K562 (cell line): ENCODE results near the gene FAM209A. TPM values are rescaled to one million over a fixed set of nuclear protein-coding genes. Genes with fewer than 3 reads are reported as not detected.
A peak's percentile ranks its signal among the peaks of the same experiment; 100 is the strongest.

Source experiments
- ATAC-seq: fragments of 200-7000 bp; cut with Tn5 transposase; 3 replicates; pipeline ENCODE4 v1.9.1; 2020; ENCODE audit warnings: moderate library complexity
- BruUV-seq: library from RNA; stranded (reverse); fragments of 400-500 nt; replicated peaks from 2 replicates; lab custom pipeline; 2021; lab: Mats Ljungman, UMichigan
- CTCF ChIA-PET: fragments of 300-600 bp; formaldehyde crosslinking; extraction: SDS; loops from one replicate; lab custom pipeline; 2021; ENCODE audit warnings: low intra/inter-chr PET ratio; lab: Yijun Ruan, JAX
- POLR2A ChIA-PET: fragments of 300-600, 350-650 bp; sonication (Branson Sonifier 250); formaldehyde crosslinking; extraction: SDS; loops from one replicate; lab custom pipeline; 2021; ENCODE audit warnings: antibody characterized with exemption, inconsistent platforms; lab: Yijun Ruan, JAX
- DNase-seq, 4 experiments: peaks; one replicate each; pipeline versions ENCODE4 v3.0.0 to v3.0.0-alpha.2; 2011 to 2018; ENCODE audit warnings: low spot score in 3 of 4, mixed read lengths in 3 of 4; ENCODE audit errors: extremely low read depth in 1 of 4
- FAIRE-seq: peaks from 2 replicates; lab custom pipeline; 2011; peaks lifted over from hg19 to GRCh38; lab: Jason Lieb, UNC
- H2AFZ ChIP-seq: 2 replicates; pipeline ENCODE4 v1.6.0; 2011; ENCODE audit warnings: low read depth, low read length, control low read depth, inconsistent platforms
- H3K27ac ChIP-seq: fragments of 200-600 bp; 3 replicates; pipeline ENCODE4 v1.8.0; 2011; ENCODE audit warnings: low read depth, mild to moderate bottlenecking, control low read depth, inconsistent platforms, low read length, moderate library complexity, mixed read lengths; ENCODE audit errors: extremely low read depth
- H3K27me3 ChIP-seq, 2 experiments: fragments of 300-600 bp in 1 of 2; 2 replicates in 1 of 2; 3 replicates in 1 of 2; pipeline versions ENCODE4 v1.6.0 to v1.8.0; 2011; ENCODE audit warnings: inconsistent platforms in 2 of 2, low read length in 2 of 2, mild to moderate bottlenecking in 1 of 2, mixed read lengths in 1 of 2, moderate library complexity in 1 of 2; ENCODE audit not compliant: control insufficient read depth in 2 of 2, insufficient read depth in 2 of 2
- H3K36me3 ChIP-seq: fragments of 300-600 bp; 3 replicates; pipeline ENCODE4 v1.8.0; 2011; ENCODE audit warnings: mild to moderate bottlenecking, low read length, inconsistent platforms; ENCODE audit not compliant: control insufficient read depth, insufficient read depth
- H3K4me1 ChIP-seq, 2 experiments: fragments of 200-600 bp in 1 of 2; replicated peaks in 1 of 2; 2 replicates in 1 of 2; 3 replicates in 1 of 2; pipeline versions ENCODE4 v1.5.1 to v1.8.0; 2011; ENCODE audit warnings: inconsistent platforms in 2 of 2, low read length in 2 of 2, mild to moderate bottlenecking in 1 of 2, mixed read lengths in 1 of 2, moderate library complexity in 1 of 2; ENCODE audit not compliant: control insufficient read depth in 2 of 2, insufficient read depth in 2 of 2
- H3K4me2 ChIP-seq: 2 replicates; pipeline ENCODE4 v1.6.1; 2011; ENCODE audit warnings: low read length, control low read depth, inconsistent platforms, mixed read lengths; ENCODE audit not compliant: insufficient read depth
- H3K4me3 ChIP-seq: fragments of 200-600 bp; sonication (generic), shearing (Covaris generic); 2 replicates; pipeline ENCODE4 v1.5.1; 2016; ENCODE audit warnings: control low read depth, inconsistent platforms
- H3K79me2 ChIP-seq: fragments of 200-600 bp; 3 replicates; pipeline ENCODE4 v1.8.0; 2011; ENCODE audit warnings: low read length, inconsistent platforms; ENCODE audit not compliant: control insufficient read depth, insufficient read depth
- H3K9ac ChIP-seq, 2 experiments: 2 replicates each; pipeline versions ENCODE4 v1.6.0 to v1.6.1; 2011; ENCODE audit warnings: low read depth in 2 of 2, low read length in 2 of 2, control low read depth in 1 of 2, inconsistent platforms in 1 of 2, mild to moderate bottlenecking in 1 of 2, mixed read lengths in 1 of 2; ENCODE audit not compliant: insufficient read depth in 1 of 2
- H3K9me1 ChIP-seq: one replicate; pipeline ENCODE4 v1.6.0; 2011; ENCODE audit warnings: inconsistent platforms, mild to moderate bottlenecking, low read length, moderate library complexity; ENCODE audit not compliant: control insufficient read depth, insufficient read depth
- H3K9me3 ChIP-seq: replicated peaks from 2 replicates; pipeline ENCODE4 v1.5.1; 2011; ENCODE audit warnings: low read depth, low read length, inconsistent platforms; ENCODE audit not compliant: control insufficient read depth, insufficient read depth
- H4K20me1 ChIP-seq: replicated peaks from 2 replicates; pipeline ENCODE4 v1.6.1; 2011; ENCODE audit warnings: low read length, inconsistent platforms, mixed read lengths; ENCODE audit not compliant: control insufficient read depth, insufficient read depth
- CEBPB ChIP-seq: fragments of 450-650 bp; IDR thresholded peaks from 2 replicates; pipeline ENCODE4 v1.6.1; 2016; ENCODE audit warnings: missing genetic modification characterization, missing compliant biosample characterization
- CEBPG ChIP-seq, 3 experiments: fragments of 200-800 bp in 1 of 3; sonication (Bioruptor generic) in 1 of 3; sonication (generic) in 1 of 3; formaldehyde crosslinking in 1 of 3; IDR thresholded peaks in 2 of 3; conservative IDR thresholded peaks in 1 of 3; 2 replicates each; pipeline versions ENCODE4 v1.6.1 to v1.8.0; 2016 to 2022; ENCODE audit warnings: missing compliant biosample characterization in 2 of 3, missing genetic modification characterization in 2 of 3, mild to moderate bottlenecking in 1 of 3, missing genetic modification reagents in 1 of 3
- CREB1 ChIP-seq, 2 experiments: sonication (generic) in 1 of 2; formaldehyde crosslinking in 1 of 2; IDR thresholded peaks; 2 replicates each; pipeline versions ENCODE4 v1.6.1 to v1.8.0; 2012 to 2022; ENCODE audit warnings: inconsistent platforms in 1 of 2, mild to moderate bottlenecking in 1 of 2, missing genetic modification reagents in 1 of 2, moderate library complexity in 1 of 2
- CREBBP ChIP-seq: IDR thresholded peaks from one replicate; pipeline ENCODE4 v1.6.1; 2012; ENCODE audit warnings: low read depth, mild to moderate bottlenecking, control low read depth, inconsistent platforms, low read length
- CTCF ChIP-seq, 3 experiments: IDR thresholded peaks in 2 of 3; conservative IDR thresholded peaks in 1 of 3; 2 replicates each; pipeline ENCODE4 v1.5.1; 2011 to 2012; ENCODE audit warnings: low read length in 3 of 3, mild to moderate bottlenecking in 3 of 3, control low read depth in 2 of 3, improper control_type of control experiment in 1 of 3, inconsistent platforms in 1 of 3, low read depth in 1 of 3, mixed read lengths in 1 of 3, moderate library complexity in 1 of 3; ENCODE audit not compliant: insufficient read depth in 2 of 3
- HES1 ChIP-seq: fragments of 450-650 bp; IDR thresholded peaks from 2 replicates; pipeline ENCODE4 v1.6.1; 2016; ENCODE audit warnings: low read depth, mild to moderate bottlenecking, moderate library complexity
- KLF6 ChIP-seq: fragments of 250-450 bp; sonication (Bioruptor Pico); IDR thresholded peaks from 2 replicates; pipeline ENCODE4 v1.4.0; 2020; ENCODE audit warnings: mild to moderate bottlenecking, moderate library complexity, borderline replicate concordance
- NELFE ChIP-seq: IDR thresholded peaks from 2 replicates; pipeline ENCODE4 v1.6.1; 2011; ENCODE audit warnings: mild to moderate bottlenecking; ENCODE audit not compliant: insufficient read depth, insufficient read length
- SREBF2 ChIP-seq: sonication (generic); formaldehyde crosslinking; IDR thresholded peaks from 2 replicates; pipeline ENCODE4 v1.4.0; 2020; ENCODE audit warnings: mild to moderate bottlenecking, missing genetic modification reagents
- TRIM28 ChIP-seq: fragments of 450-650 bp; IDR thresholded peaks from 2 replicates; pipeline ENCODE4 v1.6.1; 2017
- ZNF134 ChIP-seq: fragments of 250-450 bp; sonication (Bioruptor Pico); conservative IDR thresholded peaks from 2 replicates; pipeline ENCODE4 v1.4.0; 2020
- ZNF740 ChIP-seq, 3 experiments: fragments of 200-800 bp in 1 of 3; sonication (Bioruptor generic) in 1 of 3; sonication (generic) in 1 of 3; formaldehyde crosslinking in 1 of 3; IDR thresholded peaks; 2 replicates each; pipeline versions ENCODE4 v1.6.1 to v1.8.0; 2016 to 2022; ENCODE audit warnings: mild to moderate bottlenecking in 2 of 3, missing compliant biosample characterization in 2 of 3, missing genetic modification characterization in 2 of 3, missing genetic modification reagents in 1 of 3
- WGBS: fragments of 100-300 bp; shearing (Covaris generic); methylation state at CpG from one replicate; pipeline ENCODE4 v1.1.6; 2016; ENCODE audit warnings: low coverage, mixed read lengths; ENCODE audit not compliant: insufficient coverage; ENCODE audit errors: missing lambda C conversion rate; 5-methylcytosine and 5-hydroxymethylcytosine counted together
- in situ Hi-C: fragments of 300-500 bp; cut with MboI; formaldehyde crosslinking; loops from 4 replicates; pipeline ENCODE4 v1.15.0; 2018; ENCODE audit warnings: inconsistent platforms, mixed read lengths
- intact Hi-C: fragments of 100-400 bp; cut with micrococcal nuclease; formaldehyde crosslinking; loops from 2 replicates; pipeline ENCODE4 v1.14.2; 2022
- polyA plus RNA-seq, 8 experiments: library from polyadenylated mRNA; depleted of rRNA in 4 of 8; stranded (reverse) in 5 of 8; unstranded in 3 of 8; fragments of >200 nt; fragmentation: Nextera tagmentation in 2 of 8; fragmentation: Illumina TruSeq in 1 of 8; extraction: Ambion mirVana in 2 of 8; extraction: Trizol in 1 of 8; gene quantifications; 2 replicates each; pipeline versions ENCODE4 v1.2.1 to v1.2.3, GENCODE V29; 2011 to 2014; ENCODE audit warnings: inconsistent platforms in 1 of 8, missing spikeins in 1 of 8
- total RNA-seq, 7 experiments: library from RNA; depleted of rRNA in 6 of 7; stranded (reverse); fragments of >200 nt in 6 of 7; fragmentation: Illumina TruSeq in 2 of 7; extraction: Trizol in 2 of 7; gene quantifications; 2 replicates each; pipeline versions ENCODE4 v1.2.1 to v1.2.3, GENCODE V29; 2011 to 2021; ENCODE audit warnings: low replicate concordance in 1 of 7

The FAM209A gene
- total and polyA plus RNA-seq, 9 of the 15 experiments (the other 6 are each of a cell fraction or from before 2014, with no cell fraction given) = 0.08 to 0.15 (median 0.11) TPM; not detected in 6

GRCh38 chr20:56572172-56572571, 47.6 kb downstream of the FAM209A start:
- no peaks in the 10 kb centered on the region for H4K20me1 ChIP-seq
- FAIRE-seq = no peak
- in situ Hi-C loops = no loop called here

GRCh38 chr20:56573986-56574385, 49.4 kb downstream of the FAM209A start:
- ChIA-PET CTCF (no interaction called here), POLR2A (no interaction called here)
- DNase-seq = no peak
- H3K9ac ChIP-seq = no peak overlapping the region
- FAIRE-seq = no peak
- no peak overlapping the region for H2AFZ ChIP-seq
- intact Hi-C loops (no loop called here), in situ Hi-C loops (no loop called here)
- H3K9me3 ChIP-seq = no peaks in the 10 kb centered on the region
- no peak overlapping the region for H3K27ac ChIP-seq
- peaks cover 0 to 32% of the 10 kb centered on the region in 2 experiments; a peak in 3 of 5 replicates for H3K27me3 ChIP-seq
- 2% methylated on average over 5 of the region's 5 CpGs for WGBS
- no peak for TF ChIP-seq CREB1 (IDR thresholded peaks at IDR 0.05)
- no peak for TF ChIP-seq CREB1 (CRISPR knock-in tag; IDR thresholded peaks at IDR 0.05)
- no peak for TF ChIP-seq NELFE
- no peak for TF ChIP-seq KLF6
- no peak for TF ChIP-seq CTCF (IDR thresholded peaks at IDR 0.05 in 2 of 3, conservative IDR thresholded peaks at IDR 0.05 in 1 of 3; ENCODE audit: insufficient read depth in 2 of 3, low read depth in 1 of 3, low read length in 3 of 3)
- no peak for TF ChIP-seq SREBF2
- TF ChIP-seq ZNF134 (CRISPR knock-in tag) = no peak
- TF ChIP-seq ZNF740 (CRISPR knock-in tag; IDR thresholded peaks at IDR 0.05) = no peak
- TF ChIP-seq ZNF740 (tag; IDR thresholded peaks at IDR 0.05) = no peak
- no peak for TF ChIP-seq TRIM28
- no peak overlapping the region for H3K4me2 ChIP-seq
- no peaks in the 10 kb centered on the region for H3K79me2 ChIP-seq
- no peaks in the 10 kb centered on the region for H3K9me1 ChIP-seq
- H3K4me1 ChIP-seq = no peaks in the 10 kb centered on the region; a peak in 1 of 5 replicates
- no TSS peak for BruUV-seq
- H4K20me1 ChIP-seq = no peaks in the 10 kb centered on the region
- no peak for ATAC-seq
- no peaks in the 10 kb centered on the region for H3K36me3 ChIP-seq
- H3K4me3 ChIP-seq = no peak overlapping the region

More at GRCh38 chr20:56572172-56572571, 47.6 kb downstream of the FAM209A start:
- DNase-seq (no peak), ATAC-seq (no peak)
- WGBS = 1% methylated on average over 4 of the region's 4 CpGs
- Histone ChIP-seq H2AFZ (no peak overlapping the region), H3K9ac (no peak overlapping the region), H3K4me3 (no peak overlapping the region), H3K9me3 (no peaks in the 10 kb centered on the region), H3K4me2 (no peak overlapping the region), H3K36me3 (no peaks in the 10 kb centered on the region), H3K4me1 (no peaks in the 10 kb centered on the region), H3K9me1 (no peaks in the 10 kb centered on the region), H3K27ac (no peak overlapping the region), H3K27me3 (peaks cover 0 to 32% of the 10 kb centered on the region in 2 experiments; a peak in 3 of 5 replicates), H3K79me2 (no peaks in the 10 kb centered on the region)
- POLR2A ChIA-PET = no interaction called here
- intact Hi-C loops = no loop called here
- BruUV-seq = no TSS peak
- CTCF ChIA-PET = no interaction called here
- TF ChIP-seq HES1 = no peak
- TF ChIP-seq CEBPG (CRISPR knock-in tag; IDR thresholded peaks at IDR 0.05) = no peak
- TF ChIP-seq CEBPG (tag; conservative IDR thresholded peaks at IDR 0.05 in 1 of 2, IDR thresholded peaks at IDR 0.05 in 1 of 2) = peak; percentile 34 to 72; a peak in 2 of 4 replicates
- peak; percentile 83 for TF ChIP-seq CEBPB (tag)
- no peak for TF ChIP-seq CREBBP
